Measurements from ENCODE around the gene SPECC1L.
A peak's percentile ranks its signal among the peaks of the same experiment; 100 is the strongest.

SPECC1L gene

GRCh38 chr22:24324137-24324536, 53.5 kb downstream of the SPECC1L start:
- DNase-seq (ENCODE audit: low read depth), result no peak

GRCh38 chr22:24325105-24325757, 54.6 kb downstream of the SPECC1L start:
- DNase-seq (ENCODE audit: low read depth), result peak; percentile 57

- DNase-seq (ENCODE audit: low read depth), result no peak
Measured at GRCh38 chr22:24326266-24326665, 55.6 kb downstream of the SPECC1L start.

DNA sequence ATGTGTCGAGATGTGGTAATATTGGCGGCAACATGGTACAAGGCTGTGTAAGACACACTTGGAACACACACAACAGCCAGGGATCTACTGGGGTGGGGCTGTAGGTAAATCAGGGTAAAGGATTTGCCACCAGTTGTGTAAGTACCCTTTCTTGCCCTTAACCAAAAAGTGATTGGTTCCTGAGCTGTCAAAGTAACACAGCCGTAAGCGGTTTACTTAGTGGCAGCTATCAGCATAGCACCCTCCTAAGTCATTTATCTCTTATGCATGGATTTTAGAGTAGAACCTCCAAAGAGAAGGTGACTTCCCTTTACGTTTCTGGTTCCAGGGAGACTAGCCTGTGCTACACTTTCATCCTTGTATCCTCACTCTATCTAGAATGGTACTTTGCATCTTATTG, 57.2 kb downstream of the SPECC1L start:
- DNase-seq (ENCODE audit: low read depth), result no peak

GRCh38 chr22:24329453-24329852, 58.8 kb downstream of the SPECC1L start:
- DNase-seq (ENCODE audit: low read depth), result peak; percentile 8

GRCh38 chr22:24330636-24331035, 60.0 kb downstream of the SPECC1L start:
- DNase-seq (ENCODE audit: low read depth), result no peak

DNA sequence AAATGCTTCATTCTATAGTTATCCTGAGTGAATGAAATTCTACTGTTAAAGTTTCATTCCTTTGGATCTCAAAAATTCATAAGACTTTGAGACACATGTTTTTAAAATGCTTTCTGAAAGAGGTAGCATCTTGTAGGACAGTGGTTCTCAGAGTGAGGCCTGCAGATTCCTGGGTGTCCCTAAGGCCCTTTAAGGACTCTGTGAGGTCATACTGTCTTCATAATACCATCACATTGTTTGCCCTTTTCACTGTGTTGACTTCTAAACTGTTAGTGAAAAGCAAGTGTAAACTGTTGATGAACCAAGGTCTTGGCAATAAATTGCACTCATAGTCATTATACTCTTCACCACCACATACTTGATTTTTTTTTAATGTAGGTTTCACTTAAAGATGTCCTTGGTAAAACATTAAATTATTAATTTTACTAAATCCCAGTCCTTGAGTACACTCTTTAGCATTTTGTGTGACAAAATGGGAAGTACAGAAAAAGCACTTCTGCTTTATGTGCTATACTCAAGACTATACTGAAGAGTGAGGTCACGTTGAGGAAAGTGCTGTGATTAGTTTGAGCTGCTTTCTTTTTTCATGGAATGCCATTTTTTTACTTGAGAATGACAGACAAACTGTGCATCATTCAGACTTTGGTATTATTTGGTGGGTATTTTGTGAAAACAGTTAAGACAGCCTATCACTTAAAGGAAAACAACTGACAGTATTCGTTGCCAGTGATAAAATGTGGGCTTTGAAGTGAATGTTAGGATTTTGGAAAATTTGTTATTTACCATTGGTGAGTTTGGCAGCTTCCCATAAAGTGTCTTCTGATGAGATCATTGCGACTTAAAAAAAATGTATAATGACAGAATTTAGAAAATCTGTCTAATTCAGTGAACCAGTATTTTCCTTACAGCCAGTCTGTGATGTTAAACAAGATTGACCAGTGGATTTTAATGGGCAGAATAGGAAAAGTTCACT, 61.1 kb downstream of the SPECC1L start:
- DNase-seq (ENCODE audit: low read depth), result no peak

DNA sequence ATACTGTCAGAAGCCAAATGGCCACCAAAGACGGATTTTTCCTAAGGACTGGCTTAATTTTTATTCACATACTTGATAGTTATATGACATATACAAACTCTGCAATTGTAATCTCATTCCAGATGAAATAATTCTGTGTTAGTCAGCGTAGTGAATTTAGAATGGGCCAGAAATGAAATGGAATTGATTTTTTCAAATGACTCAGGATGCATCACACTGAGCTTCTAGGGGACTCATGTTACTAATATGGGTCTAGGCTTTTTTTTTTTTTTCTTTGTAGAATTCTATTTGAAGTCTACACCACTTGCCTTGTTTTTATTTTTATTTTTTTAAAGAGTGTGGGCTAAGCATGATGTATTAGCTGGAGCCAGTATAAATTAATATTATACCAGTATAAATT, 62.7 kb downstream of the SPECC1L start:
- no peak for DNase-seq (ENCODE audit: low read depth)

- no peak for DNase-seq (ENCODE audit: low read depth)
Measured at GRCh38 chr22:24335496-24335895, 64.9 kb downstream of the SPECC1L start.

GRCh38 chr22:24337894-24338645, 67.4 kb downstream of the SPECC1L start:
- DNase-seq (ENCODE audit: low read depth), result no peak

DNA sequence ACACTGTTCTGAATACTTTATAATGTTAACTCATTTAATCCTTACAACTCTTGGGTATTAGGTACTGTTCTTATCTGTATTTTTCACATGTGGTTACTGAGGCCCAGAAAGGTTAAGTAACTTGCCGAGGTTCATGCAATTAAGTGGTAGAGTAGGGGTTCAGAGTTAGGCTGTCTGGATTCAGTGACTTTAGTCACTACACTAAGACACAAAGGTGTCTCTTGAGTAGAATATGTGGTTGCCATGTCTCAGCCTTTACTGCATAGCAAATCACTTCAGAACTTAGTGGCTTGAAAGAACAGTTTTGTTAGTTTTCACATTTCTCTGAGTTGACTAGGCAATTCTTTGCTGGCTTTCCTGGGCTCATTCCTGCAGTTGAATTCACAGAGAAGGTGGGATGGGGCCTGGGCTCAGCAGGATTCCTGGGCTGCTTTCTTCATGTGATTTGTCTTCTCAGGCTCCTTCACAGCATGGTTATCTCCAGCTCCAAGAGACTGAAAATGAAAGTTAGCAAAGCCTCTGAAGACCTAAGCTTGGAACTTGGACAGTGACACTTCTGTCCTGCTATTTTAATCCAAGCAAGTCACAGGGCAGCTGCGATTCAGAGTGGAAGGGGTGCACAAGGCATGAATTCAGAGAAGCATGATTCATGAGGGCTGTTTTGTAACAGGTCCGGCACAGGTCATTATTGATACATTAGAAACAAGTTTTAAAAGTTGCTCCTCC, 68.3 kb downstream of the SPECC1L start:
- DNase-seq (ENCODE audit: low read depth), result no peak

DNA sequence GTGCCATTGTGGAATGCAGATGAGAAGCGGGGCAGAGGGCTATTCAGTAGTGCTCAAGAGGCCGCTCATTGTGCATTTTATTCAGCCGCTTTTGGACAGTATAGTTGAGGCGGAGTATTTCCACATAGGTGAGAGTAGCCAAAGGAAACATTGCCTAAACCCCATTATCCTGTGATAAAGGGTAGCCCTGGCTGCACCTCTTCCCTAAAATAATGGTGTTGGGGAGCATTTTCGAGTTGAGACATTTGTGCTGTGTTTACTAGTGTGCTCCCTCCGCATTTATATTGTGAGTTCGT, 68.8 kb downstream of the SPECC1L start:
- DNase-seq (ENCODE audit: low read depth), result no peak

- no peak for DNase-seq (ENCODE audit: low read depth)
Measured at GRCh38 chr22:24341627-24342026, 71.0 kb downstream of the SPECC1L start.

GRCh38 chr22:24350627-24351026, 80.0 kb downstream of the SPECC1L start:
- DNase-seq (ENCODE audit: low read depth), result no peak

- DNase-seq (ENCODE audit: low read depth), result no peak
Measured at GRCh38 chr22:24353121-24353520, 82.5 kb downstream of the SPECC1L start.

GRCh38 chr22:24355574-24355973, 84.9 kb downstream of the SPECC1L start:
- no peak for DNase-seq (ENCODE audit: low read depth)

DNA sequence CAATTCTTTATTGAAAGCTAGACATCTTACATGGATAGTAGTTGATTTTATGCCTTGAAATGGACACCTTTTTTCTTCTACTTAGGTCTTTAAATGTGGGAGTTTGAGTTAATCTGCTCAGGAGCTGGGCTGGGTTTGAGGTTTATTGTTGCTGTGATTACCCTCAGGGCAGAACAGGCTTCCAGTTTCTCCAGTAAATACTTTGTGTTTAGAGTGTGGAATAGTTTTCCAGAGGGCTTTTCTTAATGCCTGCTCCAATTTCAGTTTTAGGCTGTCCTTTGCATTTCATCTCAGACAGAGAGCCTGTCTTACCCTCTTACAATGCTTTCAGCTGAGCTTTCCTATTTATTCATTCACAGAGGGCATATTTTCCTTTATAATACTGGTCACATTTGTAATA, 86.9 kb downstream of the SPECC1L start:
- DNase-seq (ENCODE audit: low read depth), result no peak

DNA sequence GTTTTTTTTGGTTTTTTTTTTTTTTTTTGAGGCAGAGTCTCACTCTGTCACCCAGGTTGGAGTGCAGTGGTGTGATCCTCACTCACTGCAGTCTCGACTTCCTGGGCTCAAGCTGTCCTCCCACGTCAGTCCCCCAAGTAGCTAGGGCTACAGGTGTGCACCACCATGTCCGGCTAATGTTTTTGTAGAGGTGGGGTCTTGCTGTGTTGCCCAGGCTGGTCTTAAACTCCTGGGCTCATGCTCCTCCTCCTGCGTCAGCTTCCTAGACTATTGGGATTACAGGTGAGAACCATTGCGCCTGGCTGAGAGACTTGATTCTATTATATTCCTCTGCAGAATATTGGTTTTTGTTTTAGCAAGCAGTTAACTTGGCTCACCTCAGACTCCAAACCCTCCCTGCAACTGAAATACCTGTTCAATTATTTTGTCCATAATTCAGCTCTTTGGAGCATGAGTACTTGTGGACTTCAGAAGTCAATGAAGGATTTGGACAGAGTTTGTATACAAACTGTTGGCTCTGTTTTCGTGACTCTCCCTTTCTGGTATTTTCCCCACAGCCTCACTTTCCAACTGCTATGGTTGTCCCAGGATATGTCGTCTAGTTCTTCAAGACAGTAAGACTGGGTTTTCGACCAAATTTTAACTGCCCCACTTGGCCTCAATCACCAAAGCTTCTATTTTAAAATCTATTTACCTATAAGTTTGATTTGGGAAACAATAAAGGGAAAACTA, 87.6 kb downstream of the SPECC1L start:
- no peak for DNase-seq (ENCODE audit: low read depth)

GRCh38 chr22:24359452-24360120, 89.0 kb downstream of the SPECC1L start:
- DNase-seq (ENCODE audit: low read depth), result no peak

DNA sequence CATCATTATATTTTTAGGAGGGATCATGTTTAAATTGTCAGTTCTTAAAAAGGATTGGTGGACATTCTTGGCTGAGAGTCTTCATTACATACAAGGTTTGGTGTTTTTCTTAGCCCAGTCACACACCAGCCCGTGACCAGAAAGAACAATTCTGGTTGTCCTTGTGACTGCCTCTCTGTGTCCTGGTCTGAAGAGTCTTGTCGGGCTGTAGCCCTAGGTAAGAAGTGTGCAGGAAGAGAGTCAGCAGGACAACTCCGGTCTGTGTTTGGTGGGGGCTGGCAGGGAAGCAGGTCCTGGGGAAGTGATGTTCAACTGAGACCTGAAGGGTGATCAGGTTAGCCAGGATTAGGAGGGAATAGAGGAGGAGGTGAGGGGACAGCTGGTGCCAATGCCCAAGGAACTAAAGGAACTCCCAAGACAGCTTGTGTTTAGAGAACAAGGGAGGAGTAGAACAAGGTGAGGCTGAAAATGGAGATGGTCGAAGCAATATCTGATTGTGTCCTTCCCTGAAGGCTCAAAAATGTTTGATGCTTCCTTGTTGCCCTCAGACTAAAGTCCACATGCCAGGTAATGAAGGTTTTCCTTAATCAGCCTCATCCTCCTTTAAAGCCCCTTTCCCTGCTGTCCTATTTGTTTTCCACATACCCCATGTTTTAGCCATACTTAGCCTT, 91.5 kb downstream of the SPECC1L start:
- DNase-seq (ENCODE audit: low read depth), result no peak

Data from CMK (cell line).